Myocyte (in vitro differentiated cells): Measurements from ENCODE around the gene PITPNC1. TPM values are rescaled to one million over a fixed set of nuclear protein-coding genes. Genes with fewer than 3 reads are reported as not detected.
"Not testable (repeated sequence)": the region's sequence is repeated elsewhere in the genome, so short reads cannot be mapped to it uniquely, and the experiment has no call there.

Source experiments
- DNase-seq: peaks from one replicate; pipeline ENCODE4 v3.0.0-alpha.2; 2012; ENCODE audit warnings: low read depth
- total RNA-seq: library from RNA; depleted of rRNA; stranded (reverse); fragments of >200 nt; gene quantifications from 2 replicates; pipeline ENCODE4 v1.2.3, GENCODE V29; 2014

PITPNC1 gene
- total RNA-seq, 1 donor from 2014 or later: 3.8 TPM

GRCh38 chr17:67639979-67640378 lies 262.9 kb downstream of the PITPNC1 start:
- no peak for DNase-seq

GRCh38 chr17:67642488-67642887 lies 265.4 kb downstream of the PITPNC1 start:
- no peak for DNase-seq

GRCh38 chr17:67644061-67644460 lies 267.0 kb downstream of the PITPNC1 start:
- no peak for DNase-seq

GRCh38 chr17:67645195-67645594 lies 268.1 kb downstream of the PITPNC1 start:
- DNase-seq: not testable (repeated sequence)

- DNase-seq: no peak
Measured at GRCh38 chr17:67646472-67646871, 269.4 kb downstream of the PITPNC1 start.

GRCh38 chr17:67647482-67647881 lies 270.4 kb downstream of the PITPNC1 start:
- no peak for DNase-seq

- no peak for DNase-seq
Measured at GRCh38 chr17:67648032-67648905, 271.2 kb downstream of the PITPNC1 start.

GRCh38 chr17:67648906-67649295 lies 271.8 kb downstream of the PITPNC1 start:
- DNase-seq: not testable (repeated sequence)

GRCh38 chr17:67649891-67650290 lies 272.8 kb downstream of the PITPNC1 start:
- no peak for DNase-seq

- DNase-seq: not testable (repeated sequence)
Measured at GRCh38 chr17:67651218-67651579, 274.1 kb downstream of the PITPNC1 start.

GRCh38 chr17:67652433-67652832 lies 275.4 kb downstream of the PITPNC1 start:
- DNase-seq: no peak

GRCh38 chr17:67655478-67656148 lies 278.5 kb downstream of the PITPNC1 start:
- no peak for DNase-seq

GRCh38 chr17:67656494-67657203 lies 279.6 kb downstream of the PITPNC1 start:
- DNase-seq: no peak

- DNase-seq: no peak
Measured at GRCh38 chr17:67657596-67657995, 280.5 kb downstream of the PITPNC1 start.

- no peak for DNase-seq
Measured at GRCh38 chr17:67658265-67658664, 281.2 kb downstream of the PITPNC1 start.

- DNase-seq: no peak
Measured at GRCh38 chr17:67659028-67659427, 281.9 kb downstream of the PITPNC1 start.

GRCh38 chr17:67662712-67663111 lies 285.6 kb downstream of the PITPNC1 start:
- DNase-seq: no peak

- no peak for DNase-seq
Measured at GRCh38 chr17:67663457-67663856, 286.4 kb downstream of the PITPNC1 start.

GRCh38 chr17:67666028-67666427 lies 288.9 kb downstream of the PITPNC1 start:
- DNase-seq: no peak

- DNase-seq: no peak
Measured at GRCh38 chr17:67666710-67667109, 289.6 kb downstream of the PITPNC1 start.

GRCh38 chr17:67671493-67671892 lies 294.4 kb downstream of the PITPNC1 start:
- DNase-seq: no peak
